ENCODE data around the gene MGLL.

Gene MGLL

DNA sequence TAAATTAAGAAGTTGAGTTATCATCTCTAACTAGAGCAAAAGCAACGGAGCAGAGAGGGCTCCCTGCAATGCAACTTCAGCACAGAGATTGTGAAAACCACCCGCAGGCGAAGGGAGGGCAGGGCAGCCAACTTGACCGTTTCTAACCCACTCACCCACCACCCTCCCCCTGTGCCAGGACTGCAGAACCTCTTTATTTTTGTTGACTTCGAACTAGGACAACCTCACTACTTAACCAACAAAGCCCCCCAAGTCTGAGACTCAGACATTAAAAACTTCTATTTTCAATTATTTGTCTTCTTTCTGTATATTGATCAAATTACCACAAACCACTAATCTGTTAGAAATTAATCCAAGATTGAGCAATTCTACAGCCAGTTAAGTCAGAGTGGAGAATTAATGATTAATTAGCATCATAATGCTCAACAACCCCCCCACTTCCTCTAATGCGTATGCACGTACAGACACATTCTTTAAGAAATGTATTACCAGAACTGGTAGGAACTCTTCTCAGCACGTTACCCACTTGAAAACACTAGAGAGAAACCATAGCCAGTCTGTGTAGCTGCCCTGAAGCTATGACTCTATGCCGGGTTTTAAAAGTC is 2.0 kb downstream of the MGLL start:
- DNase-seq = no peak
- H3K4me3 ChIP-seq (ENCODE audit: low read depth, low read length) = peak overlapping the region; percentile 18
- in situ Hi-C loops (cut with HindIII; ENCODE audit: low pct_ligation_motif_present, low sequenced_read_pairs) = no loop called here
- no peak overlapping the region for H3K27ac ChIP-seq
- peaks cover 2% of the 10 kb centered on the region for H3K36me3 ChIP-seq (replicated peaks)
- H3K27me3 ChIP-seq (replicated peaks) = no peaks in the 10 kb centered on the region
- TF ChIP-seq, protein P1, sequence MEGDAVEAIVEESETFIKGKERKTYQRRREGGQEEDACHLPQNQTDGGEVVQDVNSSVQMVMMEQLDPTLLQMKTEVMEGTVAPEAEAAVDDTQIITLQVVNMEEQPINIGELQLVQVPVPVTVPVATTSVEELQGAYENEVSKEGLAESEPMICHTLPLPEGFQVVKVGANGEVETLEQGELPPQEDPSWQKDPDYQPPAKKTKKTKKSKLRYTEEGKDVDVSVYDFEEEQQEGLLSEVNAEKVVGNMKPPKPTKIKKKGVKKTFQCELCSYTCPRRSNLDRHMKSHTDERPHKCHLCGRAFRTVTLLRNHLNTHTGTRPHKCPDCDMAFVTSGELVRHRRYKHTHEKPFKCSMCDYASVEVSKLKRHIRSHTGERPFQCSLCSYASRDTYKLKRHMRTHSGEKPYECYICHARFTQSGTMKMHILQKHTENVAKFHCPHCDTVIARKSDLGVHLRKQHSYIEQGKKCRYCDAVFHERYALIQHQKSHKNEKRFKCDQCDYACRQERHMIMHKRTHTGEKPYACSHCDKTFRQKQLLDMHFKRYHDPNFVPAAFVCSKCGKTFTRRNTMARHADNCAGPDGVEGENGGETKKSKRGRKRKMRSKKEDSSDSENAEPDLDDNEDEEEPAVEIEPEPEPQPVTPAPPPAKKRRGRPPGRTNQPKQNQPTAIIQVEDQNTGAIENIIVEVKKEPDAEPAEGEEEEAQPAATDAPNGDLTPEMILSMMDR (IDR thresholded peaks at IDR 0.05; ENCODE audit: low read depth, low read length, missing control alignments) = peak; percentile 46

DNA sequence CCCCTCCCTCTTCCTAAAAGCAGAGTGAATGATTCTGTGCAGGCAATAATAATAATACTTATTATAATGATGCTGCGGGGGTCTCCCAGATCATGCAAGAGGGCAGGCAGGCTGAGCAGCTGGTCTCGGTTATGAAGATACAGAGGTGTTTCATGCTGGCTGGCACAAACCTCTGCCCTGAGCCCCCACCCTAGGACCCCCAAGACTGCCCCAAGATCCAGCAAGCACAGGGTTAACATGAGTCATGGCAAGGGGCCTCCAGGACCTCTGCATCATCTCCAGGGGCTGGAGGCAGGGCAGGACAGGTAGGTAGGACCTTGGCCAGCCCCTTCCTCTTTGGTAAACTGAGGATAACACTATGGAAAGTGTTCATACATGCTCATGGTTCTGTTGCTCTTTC is 2.7 kb downstream of the MGLL start:
- no peak for DNase-seq
- peaks cover 2% of the 10 kb centered on the region for H3K36me3 ChIP-seq (replicated peaks)
- H3K27ac ChIP-seq = no peak overlapping the region
- H3K4me3 ChIP-seq (ENCODE audit: low read depth, low read length) = no peak overlapping the region
- in situ Hi-C loops (cut with HindIII; ENCODE audit: low pct_ligation_motif_present, low sequenced_read_pairs) = no loop called here
- TF ChIP-seq, protein P1 (IDR thresholded peaks at IDR 0.05; ENCODE audit: low read depth, low read length, missing control alignments) = no peak
- H3K27me3 ChIP-seq (replicated peaks) = no peaks in the 10 kb centered on the region

DNA sequence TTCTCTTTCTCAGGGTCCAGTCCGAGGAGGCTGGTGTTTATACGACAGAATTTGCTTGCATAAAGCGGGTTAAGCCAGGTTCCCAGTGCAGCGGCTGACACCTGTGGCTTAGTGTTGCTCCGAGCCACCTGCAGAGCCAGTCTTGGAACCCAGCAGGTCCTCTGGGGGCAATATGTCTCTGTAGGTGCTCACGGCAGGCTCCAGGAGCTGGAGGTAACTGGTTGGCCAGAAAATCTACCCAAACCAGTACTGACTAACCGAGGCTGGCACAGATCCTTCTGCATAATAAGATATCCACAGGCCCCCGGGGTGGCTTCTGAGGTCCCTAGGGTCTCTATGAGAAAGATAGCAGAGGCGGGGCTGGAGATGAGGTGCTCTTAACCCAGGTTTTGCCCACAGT is 3.2 kb downstream of the MGLL start:
- Histone ChIP-seq H3K4me3 (ENCODE audit: low read depth, low read length) (no peak overlapping the region), H3K27ac (no peak overlapping the region), H3K27me3 (replicated peaks) (no peaks in the 10 kb centered on the region), H3K36me3 (replicated peaks) (peaks cover 2% of the 10 kb centered on the region)
- in situ Hi-C loops (cut with HindIII; ENCODE audit: low pct_ligation_motif_present, low sequenced_read_pairs) = no loop called here
- DNase-seq = no peak
- TF ChIP-seq, protein P1 (IDR thresholded peaks at IDR 0.05; ENCODE audit: low read depth, low read length, missing control alignments) = no peak

DNA sequence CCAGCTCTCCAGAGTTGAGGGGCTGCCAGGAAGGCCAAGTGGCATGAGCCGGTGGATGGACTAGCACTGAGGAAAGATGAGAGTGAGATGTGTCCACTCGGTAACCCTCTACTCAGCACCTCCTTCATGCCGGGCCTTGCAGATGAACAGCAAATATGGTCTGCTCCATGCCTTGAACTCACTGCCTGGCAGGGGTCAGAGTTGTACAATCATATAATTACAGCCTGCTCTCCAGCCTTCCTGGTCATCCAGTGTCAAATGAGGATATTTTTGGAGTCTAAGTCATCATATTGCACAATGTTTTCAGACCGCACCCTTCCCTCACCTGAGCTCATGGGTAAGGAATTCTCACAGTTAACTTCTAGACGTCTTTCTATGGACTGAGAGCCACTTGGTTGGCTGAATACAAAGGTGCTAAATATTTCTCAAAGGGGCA is 4.9 kb downstream of the MGLL start:
- Histone ChIP-seq H3K27ac (no peak overlapping the region), H3K4me3 (ENCODE audit: low read depth, low read length) (no peak overlapping the region), H3K36me3 (replicated peaks) (peaks cover 2% of the 10 kb centered on the region), H3K27me3 (replicated peaks) (no peaks in the 10 kb centered on the region)
- peak; percentile 15 for DNase-seq
- in situ Hi-C loops (cut with HindIII; ENCODE audit: low pct_ligation_motif_present, low sequenced_read_pairs) = no loop called here
- TF ChIP-seq, protein P1 (IDR thresholded peaks at IDR 0.05; ENCODE audit: low read depth, low read length, missing control alignments) = no peak

DNA sequence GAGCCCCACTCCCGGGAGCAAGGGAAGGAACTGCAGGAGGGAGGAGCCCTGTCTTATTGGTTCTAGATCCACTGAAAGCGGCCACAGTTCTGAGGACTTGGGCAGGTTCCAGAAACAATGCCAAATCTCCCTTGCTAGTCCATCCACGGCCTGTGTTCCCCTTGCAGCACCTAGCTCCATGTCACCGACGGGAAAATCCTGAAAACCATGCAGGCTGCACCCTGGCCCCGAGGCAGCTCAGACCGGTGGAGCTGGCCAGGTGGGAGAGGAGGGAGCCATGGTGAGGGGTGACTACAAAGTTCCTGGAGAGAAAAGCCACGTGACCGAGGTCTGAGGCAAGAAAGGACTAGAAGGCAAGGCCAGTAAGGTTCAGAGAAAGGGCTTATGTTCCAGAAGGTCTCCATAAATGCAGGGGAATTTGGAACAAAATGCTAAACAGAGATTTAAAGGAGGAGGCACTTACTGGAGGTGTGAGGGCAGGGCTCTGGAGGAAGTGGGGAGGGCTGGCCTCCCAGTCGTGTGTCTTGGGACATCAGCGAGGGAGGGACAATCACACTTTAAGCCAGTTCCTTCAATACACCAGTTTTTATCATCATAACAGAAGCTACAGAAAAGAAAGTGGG is 5.4 kb downstream of the MGLL start:
- Histone ChIP-seq H3K36me3 (replicated peaks) (peaks cover 4% of the 10 kb centered on the region), H3K4me3 (ENCODE audit: low read depth, low read length) (no peak overlapping the region), H3K27me3 (replicated peaks) (no peaks in the 10 kb centered on the region), H3K27ac (no peak overlapping the region)
- no peak for DNase-seq
- TF ChIP-seq, protein P1 (IDR thresholded peaks at IDR 0.05; ENCODE audit: low read depth, low read length, missing control alignments) = no peak
- in situ Hi-C loops (cut with HindIII; ENCODE audit: low pct_ligation_motif_present, low sequenced_read_pairs) = no loop called here
